DMS114 treated with DMSO at 0.1 percent for 48 hours (cell line): ENCODE results near the gene PTPN3.

Experiments used
- DNase-seq: peaks from one replicate; lab custom pipeline; 2025; ENCODE audit not compliant: unreplicated experiment; lab: John Stamatoyannopoulos, UW

The PTPN3 gene

DNA sequence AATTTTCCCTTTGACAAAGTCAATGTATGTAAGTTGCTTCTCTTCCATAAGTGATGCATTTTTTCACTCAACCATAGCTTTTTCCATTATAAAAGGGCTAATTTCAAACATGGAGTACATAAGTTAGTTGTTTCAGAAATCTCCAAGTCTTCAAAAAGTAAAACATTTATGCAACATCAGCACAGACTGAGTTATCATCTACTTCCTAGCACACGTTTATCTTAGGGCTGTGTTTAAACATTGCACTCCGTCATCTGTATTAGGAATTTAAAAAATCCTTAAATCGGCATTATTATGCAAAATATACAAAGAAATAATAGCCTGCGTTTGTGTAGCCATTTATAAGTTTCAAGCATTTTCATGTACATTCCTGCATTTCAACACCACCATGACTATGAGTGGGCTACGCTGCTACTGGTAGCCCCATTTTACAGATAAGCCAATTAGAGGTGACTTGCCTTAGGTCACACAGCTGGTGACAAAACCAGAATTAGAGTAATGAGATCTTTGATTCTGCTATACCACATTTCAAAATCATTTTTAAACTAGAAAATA lies 43.4 kb downstream of the PTPN3 start:
- no peak for DNase-seq

DNA sequence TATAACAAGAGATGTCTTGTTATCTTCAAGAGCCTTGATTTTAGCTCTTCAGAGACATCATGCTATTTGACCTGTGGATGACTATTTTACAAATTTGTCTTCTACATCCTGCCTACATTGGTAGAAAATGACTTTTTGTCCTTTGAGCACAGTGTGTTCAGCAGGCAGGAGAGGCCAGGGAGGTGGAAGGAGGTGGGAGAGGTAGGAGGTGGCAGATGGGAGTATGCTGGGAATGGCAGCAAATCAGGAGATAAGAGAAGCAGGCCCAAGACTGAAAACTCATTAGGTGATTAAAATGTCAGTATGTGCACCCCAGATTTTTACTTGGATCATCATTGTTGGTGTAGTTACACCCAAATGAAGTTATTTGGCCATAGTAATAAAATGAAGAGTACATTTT lies 44.1 kb downstream of the PTPN3 start:
- DNase-seq: no peak

DNA sequence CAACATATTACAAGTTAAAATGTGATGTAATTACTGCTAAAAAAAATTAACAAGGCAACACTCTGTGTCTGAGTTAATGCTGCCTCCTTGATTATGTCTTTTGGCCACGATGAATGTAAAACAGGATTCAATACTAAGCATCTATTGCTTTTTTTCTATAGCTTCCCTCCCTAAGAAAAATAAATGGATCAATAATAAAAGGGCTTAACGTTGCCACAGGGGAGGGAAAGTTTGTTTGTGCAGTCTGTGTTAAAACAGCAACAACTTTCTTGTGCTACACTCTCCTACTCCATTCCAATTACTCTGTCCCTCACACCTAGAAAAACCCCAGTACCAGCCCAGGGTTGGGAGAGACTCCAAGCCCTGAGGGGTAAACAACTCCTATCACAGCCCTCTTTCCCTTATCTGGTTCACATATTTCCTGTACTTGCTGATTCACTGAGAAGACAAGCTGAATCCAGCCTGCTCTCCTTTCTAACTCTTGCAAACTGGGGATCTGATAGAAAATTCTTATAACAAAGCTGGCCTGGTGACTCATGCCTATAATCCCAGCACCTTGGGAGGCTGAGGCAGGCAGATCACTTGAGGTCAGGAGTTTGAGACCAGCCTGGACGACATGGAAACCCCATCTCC lies 44.8 kb downstream of the PTPN3 start:
- DNase-seq: no peak

DNA sequence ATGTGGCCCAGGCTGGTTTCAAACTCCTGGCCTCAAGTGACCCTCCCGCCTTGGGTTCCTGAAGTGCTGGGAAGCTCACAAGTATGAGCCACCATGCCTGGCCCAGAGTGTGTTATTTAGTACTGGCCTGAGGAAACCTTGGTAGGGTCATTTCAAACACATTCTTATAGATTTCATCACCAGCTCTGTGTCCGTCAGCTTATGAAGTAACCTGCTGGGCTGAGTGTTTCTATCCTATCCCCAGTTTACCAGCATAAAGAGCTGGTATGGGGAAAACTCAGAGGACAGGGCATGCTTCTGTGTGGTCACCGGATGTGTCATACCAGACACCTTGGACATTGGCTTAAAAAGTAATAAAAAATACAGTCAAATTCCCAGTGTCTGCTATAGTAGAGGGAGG lies 45.3 kb downstream of the PTPN3 start:
- DNase-seq: no peak

DNA sequence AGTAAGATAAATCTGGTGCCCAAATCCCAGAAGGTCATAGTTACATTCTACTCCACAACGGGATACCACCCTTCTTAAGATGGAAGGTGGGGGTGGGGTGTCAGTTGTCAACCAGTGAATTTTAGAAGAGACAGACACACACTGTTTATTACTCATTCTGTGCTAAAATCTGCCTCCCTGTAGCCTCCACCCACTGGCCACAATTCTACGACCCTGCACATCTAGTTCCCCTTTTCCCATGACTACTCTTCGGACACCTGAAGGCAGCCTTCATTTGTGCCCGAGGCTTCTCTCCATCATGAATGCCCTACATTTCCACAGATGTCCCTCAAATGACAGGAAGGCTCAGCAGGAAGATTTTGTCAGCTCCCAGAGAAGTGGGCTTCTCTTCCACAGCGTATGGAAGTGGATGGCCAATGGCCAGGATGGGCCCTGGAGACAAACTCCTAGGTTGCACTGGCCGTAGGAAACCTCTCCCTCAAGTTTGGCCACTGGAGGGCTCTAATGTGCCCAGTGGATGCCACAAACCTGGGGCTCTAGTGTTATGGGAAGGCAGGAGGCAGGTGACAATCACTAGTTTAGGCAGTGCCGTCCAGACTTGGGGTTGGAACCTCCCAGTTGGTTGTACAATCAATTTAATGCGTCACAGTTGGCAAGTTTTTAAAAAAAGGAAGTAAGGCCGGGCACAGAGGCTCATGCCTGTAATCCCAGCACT lies 46.6 kb downstream of the PTPN3 start:
- no peak for DNase-seq

DNA sequence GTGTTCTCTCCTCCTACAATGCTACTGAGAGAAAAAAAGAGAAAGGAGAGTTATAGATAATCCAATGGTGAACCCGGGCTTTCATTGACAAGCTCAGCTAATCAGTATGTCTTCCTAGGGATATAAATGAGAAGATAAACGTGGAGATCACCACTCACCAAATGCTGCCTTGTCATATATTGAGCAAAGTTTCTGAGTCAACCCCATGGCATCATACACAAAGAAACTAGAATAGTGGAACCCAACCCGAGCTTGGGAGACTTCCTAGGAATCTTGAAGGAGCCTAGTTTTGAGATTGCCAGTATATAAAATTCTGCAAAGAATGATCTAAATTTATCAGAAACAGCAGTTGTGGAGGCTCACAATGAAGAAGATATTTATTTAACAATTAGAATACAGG lies 47.8 kb downstream of the PTPN3 start:
- DNase-seq: no peak

DNA sequence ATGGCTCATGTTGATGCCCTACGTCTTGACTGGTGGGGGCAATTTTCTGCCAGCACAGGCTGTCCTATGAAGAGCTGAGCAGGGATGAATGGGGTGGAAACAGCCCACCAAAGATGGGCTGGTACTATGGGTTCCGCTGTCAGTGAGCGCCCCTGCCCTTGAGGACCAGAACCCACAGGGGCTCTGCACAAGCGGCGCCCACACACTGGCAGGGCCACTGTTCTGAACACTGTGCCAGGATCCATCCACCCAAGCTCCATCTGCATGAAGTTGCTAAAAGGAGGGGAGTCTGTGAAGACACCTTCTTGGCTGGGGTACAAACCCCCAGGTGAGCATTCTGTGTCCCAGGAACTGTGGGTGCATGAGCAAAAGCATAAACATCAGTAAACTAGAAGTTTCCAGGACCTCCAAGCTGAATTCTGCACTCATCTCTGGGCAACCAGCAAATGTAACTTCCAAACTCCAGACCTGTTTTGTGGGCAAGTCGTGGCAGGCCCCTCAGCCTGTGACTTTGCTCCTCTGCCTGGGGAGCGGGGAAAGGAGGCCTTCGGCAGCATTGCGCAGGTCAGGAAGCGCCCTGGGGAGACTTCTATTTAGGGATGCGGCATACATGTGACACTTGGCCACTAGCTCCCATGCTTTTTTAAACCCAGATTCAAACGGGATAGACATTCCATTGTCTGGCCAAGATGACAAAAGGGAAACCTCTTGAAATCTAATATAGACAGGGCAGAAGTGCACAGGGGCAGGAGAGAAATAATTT lies 48.9 kb downstream of the PTPN3 start:
- no peak for DNase-seq

DNA sequence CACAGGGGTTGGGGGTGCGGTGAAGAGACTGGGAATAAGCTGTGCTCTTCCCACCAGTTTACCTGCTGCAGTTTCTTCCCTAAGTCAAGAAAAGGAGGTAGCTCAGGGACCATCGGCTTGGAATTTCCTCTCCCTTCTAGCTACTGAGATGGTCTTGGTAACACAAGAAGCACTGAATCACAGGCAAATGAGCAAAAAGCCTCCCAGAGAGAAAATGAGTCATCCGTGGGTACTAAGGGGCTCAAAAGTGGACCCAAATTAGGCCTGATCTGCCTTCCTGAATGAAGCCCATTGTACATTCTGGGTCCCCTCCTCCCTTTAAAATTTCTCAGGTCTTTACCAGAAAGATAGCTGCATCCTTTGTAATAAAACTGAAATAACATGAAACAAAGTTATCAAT lies 49.9 kb downstream of the PTPN3 start:
- DNase-seq: no peak

DNA sequence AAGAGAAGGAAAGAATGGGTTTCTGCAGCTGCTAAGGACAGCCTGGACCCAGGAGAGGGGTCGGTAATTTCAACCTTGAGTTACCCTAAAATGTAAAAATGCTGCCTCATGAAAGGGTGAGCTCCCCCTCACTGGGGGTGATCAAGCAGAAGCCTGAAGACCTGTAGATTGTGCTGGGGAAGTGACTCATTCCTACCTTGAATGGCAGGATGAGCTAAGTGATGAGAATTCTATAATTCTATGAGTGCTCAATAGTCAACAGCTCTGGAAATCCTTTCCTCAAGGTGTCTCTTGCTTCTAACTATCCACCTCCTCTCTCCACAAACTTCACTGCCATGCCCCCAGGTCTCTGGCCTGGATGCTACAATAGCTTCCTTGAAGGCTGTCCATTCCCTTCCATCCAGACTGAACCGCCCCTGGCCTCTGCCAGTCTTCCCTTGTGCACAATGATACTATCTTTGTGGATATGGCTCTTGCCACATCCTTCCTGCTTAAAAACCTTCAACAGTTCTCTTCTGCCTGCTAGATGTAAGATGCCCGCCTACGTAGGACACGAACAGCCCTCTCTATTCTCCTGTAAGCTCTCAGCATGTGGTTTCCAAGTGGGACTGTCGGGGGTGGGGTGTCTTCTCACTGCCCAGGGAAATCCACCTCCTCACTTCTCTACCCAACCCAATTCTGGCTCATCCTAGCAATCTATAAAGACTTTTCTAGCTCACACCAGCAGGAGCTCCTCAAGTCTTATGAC lies 50.6 kb downstream of the PTPN3 start:
- DNase-seq: no peak

DNA sequence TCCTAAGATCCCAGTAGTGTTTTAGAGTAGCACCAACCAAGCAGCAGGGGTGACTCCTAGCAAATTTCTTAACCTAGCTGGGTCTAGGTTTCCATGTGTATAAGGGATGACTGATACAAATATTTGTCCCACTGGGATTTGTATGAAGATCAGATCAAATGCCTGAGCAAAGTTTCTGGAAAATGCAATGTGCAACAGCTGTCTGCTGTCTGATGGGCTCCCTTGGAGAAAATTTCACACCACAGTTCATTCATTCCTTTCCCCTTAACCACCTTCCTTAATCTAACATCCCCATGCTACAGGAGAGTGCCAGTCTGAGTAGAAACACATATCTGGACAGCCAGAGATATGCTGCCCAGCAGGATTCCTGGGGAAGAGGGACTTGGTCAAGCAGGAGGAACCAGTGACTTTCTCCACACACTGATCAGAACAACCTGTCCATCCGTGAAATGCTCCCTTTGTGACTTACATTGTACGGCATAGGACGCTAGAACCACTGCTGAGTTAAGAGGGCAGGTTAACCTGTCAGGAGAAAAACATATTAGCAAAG lies 53.3 kb downstream of the PTPN3 start:
- DNase-seq: no peak

DNA sequence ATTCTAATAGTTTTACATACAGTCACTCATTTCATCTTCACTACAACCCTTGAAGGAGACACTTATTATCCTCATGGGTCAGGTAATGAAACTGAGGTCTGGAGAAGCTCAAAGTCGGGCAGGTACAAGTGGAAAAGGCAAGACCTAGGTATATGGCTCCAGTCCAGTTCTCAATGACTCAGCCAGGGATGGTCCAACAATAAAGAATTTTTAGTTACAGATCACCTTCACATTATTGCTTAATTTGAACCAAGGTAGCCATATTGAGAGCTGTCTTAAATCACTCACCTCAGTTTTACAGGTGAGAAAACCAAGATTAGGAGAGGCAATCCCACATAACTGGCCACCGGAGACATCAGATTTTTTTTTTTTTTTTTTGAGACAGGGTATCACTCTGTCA lies 55.4 kb downstream of the PTPN3 start:
- no peak for DNase-seq

DNA sequence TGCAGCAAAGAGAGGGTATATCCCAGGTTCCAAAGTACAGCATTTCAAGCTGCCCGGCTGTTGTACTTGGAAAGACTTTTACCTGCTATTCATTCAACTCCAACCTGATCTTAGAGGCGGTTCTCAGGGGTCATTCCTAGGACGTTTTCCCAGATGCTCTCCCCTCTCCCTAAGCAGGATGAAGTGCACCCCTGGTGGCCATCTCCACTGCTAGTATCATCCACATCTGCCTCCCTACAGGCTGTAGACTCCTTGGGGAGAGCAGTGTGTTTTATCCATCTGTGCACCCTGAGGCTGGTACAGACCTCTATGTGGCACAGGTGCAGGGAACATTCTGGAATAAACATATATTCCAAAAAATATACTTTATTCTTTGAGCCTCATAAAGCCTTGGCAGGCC lies 56.8 kb downstream of the PTPN3 start:
- DNase-seq: no peak

DNA sequence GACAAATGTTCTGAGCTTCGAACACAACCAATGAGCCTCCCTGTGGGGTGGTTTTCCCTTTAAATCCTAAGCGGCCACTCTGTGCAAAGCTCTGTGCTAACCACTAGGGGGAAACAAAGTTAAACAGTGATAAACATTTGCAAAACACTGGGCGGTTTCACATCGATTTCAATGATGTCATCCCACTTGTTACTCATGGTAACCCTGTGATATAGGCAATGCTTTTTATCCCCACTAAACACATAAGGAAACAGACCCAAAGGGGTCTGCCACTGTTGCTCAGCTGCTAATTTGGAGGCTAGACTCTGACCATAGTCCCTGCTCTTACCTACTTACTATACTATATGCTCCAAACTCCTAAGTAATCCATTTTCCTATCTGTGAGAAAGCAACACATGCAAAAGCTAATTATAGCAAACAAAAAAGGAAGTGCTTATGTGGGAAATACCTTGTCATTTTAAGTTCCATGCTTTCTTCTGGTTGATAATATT lies 57.3 kb downstream of the PTPN3 start:
- peak; percentile 30 for DNase-seq

DNA sequence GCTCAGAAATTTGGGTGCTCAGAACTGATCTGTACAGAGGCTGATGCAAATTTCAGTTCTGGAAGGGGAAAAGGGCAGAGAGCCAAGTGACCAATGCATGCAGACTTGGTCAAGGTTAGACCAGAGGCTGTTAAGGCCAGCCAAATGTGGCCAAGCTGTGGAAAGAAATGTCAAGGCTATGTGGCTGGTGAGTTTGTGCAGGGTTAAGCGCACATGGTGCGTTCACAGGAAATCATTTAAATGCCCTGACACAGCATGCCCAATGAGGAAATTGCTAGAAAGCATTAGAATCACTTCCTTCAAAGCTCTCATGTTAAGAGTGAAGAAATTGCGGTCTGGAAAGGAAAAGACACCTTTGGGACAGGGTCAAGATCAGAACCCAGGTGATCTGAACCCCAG lies 58.0 kb downstream of the PTPN3 start:
- DNase-seq: no peak

DNA sequence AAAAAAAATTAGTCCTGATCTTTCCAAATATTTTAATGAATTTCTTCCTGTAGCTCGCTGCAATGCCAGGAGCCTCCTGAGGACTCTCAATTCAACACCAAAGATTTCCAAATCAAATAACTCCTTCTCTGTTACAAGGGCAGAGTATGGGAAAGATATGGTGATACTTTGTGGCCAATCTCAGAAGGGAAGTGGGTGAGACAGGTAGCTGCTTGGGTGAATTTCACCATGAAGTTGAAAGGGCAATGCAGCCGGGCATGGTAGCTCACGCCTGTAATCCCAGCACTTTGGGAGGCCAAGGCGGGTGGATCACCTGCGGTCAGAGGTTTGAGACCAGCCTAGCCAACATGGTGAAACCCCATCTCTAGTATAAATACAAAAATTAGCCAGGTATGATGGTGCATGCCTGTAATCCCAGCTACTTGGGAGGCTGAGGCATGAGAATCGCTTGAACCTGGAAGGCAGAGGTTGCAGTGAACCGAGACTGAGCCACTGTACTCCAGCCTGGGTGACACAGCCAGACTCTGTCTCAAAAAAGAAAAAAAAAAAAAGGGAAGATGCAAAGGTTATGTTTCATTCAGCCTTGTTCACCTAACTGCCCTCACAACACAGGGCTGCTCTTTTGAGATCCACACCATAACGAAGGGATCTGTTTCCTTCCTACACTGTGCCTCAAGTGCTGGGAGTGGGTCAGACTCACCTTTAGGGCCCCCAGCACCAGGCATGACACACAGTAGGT lies 58.6 kb downstream of the PTPN3 start:
- DNase-seq: no peak

DNA sequence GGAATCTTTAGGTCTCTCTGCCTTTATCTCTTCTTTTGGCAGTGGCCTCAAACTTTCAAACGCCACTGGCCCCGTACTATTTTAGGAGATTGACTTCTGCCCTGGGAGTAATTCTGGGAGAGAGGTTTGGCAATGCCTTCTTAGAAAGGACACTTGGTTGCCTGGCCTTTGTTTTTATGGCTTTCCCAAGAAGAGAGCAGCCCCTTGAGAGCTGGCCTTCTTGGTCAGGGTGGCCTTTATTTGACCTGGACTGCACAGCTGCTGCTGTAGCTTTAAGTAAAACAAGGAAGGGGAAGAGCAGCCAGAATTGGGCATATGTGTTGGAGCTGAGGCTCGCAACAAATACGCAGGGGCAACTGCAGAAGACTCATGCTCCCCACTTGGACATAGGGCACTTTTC lies 60.8 kb downstream of the PTPN3 start:
- DNase-seq: no peak

DNA sequence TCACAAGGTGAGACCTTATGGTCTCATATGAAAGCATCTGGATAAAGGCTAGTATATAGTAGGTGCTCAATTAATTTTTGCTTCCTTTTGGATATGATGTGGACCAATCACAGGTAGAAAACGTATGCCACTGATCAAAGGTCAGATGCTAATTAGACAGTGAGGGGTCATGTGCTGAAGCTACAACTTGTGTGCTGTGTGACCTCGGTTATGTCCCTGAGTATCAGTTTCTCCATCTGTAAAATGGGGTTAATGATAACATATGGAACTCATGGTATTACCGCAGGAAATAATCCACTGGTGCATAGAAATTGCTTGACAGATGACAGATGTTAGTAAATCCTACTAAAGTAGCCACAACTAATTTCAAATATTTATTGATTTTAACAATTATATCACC lies 62.0 kb downstream of the PTPN3 start:
- DNase-seq: no peak

DNA sequence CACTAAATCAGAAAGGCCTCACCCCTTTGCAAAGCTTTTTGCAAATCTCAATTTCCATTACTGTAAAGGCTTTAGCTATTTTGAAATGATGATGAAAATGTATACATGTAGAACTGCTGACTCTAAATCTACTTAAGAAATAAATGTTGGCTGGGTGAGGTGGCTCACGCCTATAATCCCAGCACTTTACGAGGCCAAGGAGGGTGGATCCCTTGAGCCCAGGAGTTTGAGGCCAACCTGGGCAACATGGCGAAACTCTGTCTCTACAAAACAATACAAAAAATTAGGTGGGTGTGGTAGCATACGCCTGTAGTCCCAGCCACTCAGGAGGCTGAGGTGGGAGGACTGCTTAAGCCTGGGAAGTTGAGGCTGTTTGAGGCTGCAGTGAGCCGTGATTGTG lies 64.6 kb downstream of the PTPN3 start:
- no peak for DNase-seq

DNA sequence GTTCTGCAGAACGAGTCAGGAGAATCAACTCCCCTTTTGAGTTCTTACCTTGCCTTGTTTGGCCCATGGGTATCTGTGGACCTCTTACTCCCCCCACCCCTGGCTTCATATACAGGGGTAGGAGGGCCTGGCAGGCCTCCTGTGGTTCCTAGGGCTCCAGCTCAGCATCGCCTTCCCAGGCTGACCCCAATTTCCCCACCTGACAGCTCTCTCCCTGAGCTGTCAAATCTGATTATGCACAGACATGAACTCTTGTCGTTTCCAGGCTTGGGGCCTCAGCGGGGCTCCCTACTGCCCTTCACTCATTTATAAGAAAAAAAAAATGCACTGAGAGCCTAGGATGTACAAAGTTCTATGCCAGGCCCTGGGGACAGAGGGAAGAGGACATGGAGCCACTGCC lies 67.9 kb downstream of the PTPN3 start:
- DNase-seq: no peak

DNA sequence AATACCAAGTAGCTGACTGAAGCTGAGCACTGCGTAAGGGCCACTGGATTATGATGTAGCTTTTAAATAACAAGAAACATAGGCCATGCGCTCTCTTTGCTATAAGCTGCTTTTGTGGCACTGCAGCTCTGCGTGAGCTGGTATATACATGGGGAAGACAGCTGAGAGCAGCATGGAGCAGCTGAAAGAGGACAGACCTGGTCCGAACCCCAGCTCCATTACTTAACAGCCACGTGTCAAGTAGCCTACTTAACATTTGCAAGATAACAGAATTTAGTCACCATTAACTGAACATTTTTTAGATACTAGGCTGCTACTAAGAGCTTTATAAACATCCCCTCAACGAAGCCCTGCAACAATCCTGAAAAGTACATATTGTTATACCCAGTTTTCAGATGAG lies 69.3 kb downstream of the PTPN3 start:
- no peak for DNase-seq
